ENCODE results near the gene GDF2.

Gene GDF2

DNA sequence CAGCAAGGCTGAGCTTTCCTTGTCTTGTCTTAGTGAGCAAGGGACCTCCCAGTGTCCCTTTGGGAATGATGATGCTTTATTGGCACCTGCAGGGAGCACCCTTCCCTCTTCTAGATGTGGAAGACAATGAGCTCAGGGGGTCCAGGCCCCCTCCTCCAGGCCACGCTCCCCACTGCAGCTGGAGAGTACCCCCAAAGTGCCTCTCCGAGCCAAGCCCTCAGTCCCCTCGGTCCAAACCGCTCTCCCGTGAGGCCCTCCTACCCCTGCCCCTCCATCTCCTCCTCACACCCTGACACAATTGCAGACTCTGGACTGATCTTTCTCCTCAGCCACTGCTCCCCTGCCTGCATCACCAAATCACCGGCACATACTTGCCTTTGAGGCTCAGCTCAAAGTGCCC lies 42.7 kb downstream of the GDF2 start:
- TF ChIP-seq, protein P1, sequence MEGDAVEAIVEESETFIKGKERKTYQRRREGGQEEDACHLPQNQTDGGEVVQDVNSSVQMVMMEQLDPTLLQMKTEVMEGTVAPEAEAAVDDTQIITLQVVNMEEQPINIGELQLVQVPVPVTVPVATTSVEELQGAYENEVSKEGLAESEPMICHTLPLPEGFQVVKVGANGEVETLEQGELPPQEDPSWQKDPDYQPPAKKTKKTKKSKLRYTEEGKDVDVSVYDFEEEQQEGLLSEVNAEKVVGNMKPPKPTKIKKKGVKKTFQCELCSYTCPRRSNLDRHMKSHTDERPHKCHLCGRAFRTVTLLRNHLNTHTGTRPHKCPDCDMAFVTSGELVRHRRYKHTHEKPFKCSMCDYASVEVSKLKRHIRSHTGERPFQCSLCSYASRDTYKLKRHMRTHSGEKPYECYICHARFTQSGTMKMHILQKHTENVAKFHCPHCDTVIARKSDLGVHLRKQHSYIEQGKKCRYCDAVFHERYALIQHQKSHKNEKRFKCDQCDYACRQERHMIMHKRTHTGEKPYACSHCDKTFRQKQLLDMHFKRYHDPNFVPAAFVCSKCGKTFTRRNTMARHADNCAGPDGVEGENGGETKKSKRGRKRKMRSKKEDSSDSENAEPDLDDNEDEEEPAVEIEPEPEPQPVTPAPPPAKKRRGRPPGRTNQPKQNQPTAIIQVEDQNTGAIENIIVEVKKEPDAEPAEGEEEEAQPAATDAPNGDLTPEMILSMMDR (IDR thresholded peaks at IDR 0.05; ENCODE audit: low read depth, low read length) = no peak
- DNase-seq (ENCODE audit: extremely low read depth, low read depth) = no peak

DNA sequence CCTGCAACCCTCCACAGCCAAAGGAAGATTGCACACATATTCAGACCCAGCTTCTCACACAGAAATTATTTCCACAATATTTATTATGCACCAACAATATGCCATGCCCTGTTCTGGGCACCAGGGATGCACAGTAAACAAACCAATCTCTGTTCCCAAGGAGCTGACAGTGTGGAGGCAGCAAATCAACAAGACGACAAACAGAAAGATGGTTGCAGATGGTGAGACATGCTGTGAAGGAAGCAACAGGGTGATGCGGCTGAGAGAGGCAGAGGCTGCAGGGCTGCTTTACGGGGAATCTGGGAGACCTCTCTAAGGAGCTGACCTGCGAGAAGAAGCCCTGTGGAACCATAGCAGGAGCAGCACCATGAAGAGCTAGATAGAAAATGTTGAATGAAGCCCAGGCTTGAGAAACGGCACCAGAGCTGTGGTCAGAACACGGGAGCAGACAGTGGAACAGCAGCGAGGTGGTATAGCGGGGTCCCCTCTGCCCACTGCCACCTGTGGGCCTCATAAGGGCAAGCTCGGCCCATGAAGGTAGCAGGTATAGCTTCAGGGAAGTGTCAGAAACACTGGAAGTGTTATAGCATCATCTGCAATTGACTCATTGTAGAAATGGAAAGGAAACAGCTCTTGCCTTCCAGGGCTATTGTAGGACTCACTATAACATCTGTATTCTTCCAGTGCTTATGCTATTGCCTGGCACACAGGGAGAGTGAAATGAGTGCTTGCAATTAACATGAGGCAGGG lies 43.4 kb downstream of the GDF2 start:
- DNase-seq (ENCODE audit: extremely low read depth, low read depth) = no peak
- TF ChIP-seq, protein P1 (IDR thresholded peaks at IDR 0.05; ENCODE audit: low read depth, low read length) = no peak

DNA sequence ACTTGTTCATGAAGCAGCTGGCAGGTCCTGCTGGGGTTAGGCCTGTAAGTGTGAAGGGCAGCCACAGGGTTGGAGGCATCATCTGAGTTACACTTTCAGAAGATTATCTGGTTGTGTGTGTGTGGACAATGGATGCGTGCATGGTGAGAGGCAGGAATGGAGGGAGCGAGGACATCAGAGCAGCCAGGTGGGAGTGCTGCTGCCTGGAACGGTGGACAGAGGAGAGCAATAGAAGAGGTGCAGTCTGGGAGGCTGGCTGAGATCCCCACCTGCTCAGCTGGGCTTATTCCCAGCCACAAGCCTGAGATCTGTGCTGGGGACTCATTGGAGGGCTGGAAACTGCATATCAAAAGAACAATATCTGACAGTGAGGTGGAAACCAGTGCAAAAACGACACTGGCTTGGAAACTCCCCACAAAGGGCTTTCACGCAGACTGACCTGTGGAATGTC lies 44.0 kb downstream of the GDF2 start:
- no peak for DNase-seq (ENCODE audit: extremely low read depth, low read depth)
- TF ChIP-seq, protein P1 (IDR thresholded peaks at IDR 0.05; ENCODE audit: low read depth, low read length) = no peak

DNA sequence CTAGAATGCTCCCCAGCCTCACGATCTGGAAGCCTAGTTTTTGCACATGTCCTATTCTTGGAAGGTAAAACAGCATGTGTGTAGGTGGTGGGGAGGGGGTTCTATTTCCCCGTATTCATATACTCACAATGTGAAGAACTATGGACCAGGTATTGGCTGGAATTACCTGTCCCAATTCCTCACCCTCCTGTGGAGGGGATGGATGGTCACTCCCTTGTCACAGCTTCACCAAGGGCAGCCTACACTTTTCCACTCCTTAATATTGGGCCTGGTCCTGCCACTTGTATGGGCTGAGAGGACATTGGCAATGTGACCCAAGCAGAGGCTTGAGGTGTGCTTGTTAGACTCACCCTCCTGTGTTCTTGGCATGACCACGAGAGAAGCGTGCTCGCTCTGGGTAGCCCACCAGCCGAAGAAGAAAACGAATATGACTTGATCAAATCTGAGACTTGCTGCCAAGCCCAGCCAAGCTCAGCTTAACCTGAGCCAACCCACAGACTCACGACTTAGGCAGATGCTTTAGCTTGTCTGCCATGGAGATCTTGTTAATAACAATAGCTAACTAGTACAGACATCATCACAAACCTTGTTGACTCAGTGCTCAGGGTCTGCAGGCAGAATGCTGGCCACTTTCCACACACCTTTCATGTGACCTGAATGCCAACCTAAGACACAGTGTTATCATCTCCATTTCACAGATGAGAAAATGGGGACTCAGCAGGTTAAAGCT lies 44.6 kb downstream of the GDF2 start:
- DNase-seq (ENCODE audit: extremely low read depth, low read depth) = no peak
- TF ChIP-seq, protein P1 (IDR thresholded peaks at IDR 0.05; ENCODE audit: low read depth, low read length) = no peak

DNA sequence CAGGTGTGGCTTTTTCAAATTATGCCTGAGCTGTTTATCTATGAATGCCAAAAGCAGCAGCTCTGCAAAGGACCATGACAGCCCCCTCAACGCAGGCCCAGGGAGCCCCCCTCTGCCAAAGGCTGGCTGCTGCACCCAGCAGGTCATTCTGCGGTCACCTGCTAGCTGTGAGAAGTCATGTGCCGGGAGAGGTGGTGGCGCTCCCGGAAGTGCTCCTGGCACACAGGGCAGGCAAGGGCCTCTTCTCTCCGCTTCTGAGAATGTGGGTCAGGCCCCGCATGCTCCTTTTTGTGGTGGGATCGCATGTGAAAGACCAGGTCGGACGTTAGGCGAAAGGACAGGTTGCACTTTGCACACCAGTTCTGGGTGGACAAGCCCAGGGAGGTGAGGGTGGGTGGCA lies 45.4 kb downstream of the GDF2 start:
- no peak for DNase-seq (ENCODE audit: extremely low read depth, low read depth)

DNA sequence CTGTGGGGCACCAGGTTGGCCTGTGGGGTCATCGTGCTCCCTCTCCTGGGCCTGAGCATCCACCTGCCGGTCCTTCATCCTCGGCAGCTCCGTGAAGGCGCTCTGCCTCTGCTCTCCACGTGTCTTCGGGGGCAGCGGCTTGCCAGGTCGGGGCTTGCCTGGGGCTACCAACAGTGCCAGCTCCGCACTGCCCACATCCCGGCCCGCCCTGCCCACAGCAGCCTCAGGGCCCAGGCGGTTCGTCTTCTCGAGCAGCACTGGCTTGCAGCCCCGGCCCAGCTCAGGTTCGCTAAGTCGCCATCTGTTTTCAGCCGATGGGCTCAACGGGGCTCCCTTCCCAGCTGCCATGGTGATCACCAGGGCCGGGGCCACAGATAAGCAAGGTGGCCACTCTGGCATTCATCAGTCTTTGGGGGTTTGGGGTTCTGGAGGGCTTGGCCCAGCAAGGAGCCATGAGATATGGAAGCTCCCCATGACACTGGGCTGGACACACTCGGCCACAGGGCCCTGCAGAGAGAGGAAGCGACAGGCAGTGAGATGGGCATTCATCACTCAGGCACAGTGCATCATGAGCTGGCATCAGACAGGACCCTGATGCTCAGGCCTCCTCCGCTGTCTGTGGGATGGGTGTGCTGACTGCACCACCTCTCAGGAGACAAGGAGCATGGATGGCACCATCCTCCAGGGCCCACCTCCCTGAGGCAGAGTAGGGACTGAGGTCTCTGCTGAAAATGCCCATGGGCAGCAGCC lies 46.4 kb downstream of the GDF2 start:
- no peak for DNase-seq (ENCODE audit: extremely low read depth, low read depth)
- TF ChIP-seq, protein P1 (IDR thresholded peaks at IDR 0.05; ENCODE audit: low read depth, low read length) = no peak

More for the DNA sequence above, 45.4 kb downstream of the GDF2 start:
- TF ChIP-seq, protein P1 (IDR thresholded peaks at IDR 0.05; ENCODE audit: low read depth, low read length) = no peak
